GM19328 (cell line): ENCODE measurements around the gene TPM3.
"Not testable (repeated sequence)": the region's sequence is repeated elsewhere in the genome, so short reads cannot be mapped to it uniquely, and the experiment has no call there.

Experiments
- ATAC-seq: cut with Tn5 transposase; IDR thresholded peaks from one replicate; pipeline ENCODE4 v1.9.1; 2021; ENCODE audit warnings: mild to moderate bottlenecking, moderate library complexity; ENCODE audit not compliant: unreplicated experiment

The TPM3 gene

DNA sequence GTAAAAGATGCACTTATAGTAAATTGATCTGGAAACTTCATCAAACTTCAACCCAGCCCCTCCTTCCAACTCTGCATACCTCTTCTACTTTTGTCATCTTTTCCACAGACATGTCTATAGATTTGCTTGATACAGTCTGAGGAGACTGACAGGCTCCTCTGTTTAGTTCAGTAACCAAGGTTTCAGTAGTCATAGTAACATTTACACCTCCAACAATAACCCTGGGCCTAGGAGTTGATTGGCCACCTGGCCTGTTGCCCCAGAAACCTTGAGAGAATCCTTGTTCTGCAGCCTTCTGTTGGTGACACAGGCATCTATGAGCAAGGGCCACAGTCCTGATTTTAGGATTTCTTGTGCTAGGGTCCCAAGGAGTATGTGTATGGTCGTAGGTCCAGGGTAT is 14.3 kb upstream of the TPM3 start, which contains the start of gene CFAP141:
Gene CFAP141, minus strand, starts transcription at position 138 of the 400 bp plus-strand sequence. Its CDS starts 26 bp downstream, at position 112.
- no peak for ATAC-seq

DNA sequence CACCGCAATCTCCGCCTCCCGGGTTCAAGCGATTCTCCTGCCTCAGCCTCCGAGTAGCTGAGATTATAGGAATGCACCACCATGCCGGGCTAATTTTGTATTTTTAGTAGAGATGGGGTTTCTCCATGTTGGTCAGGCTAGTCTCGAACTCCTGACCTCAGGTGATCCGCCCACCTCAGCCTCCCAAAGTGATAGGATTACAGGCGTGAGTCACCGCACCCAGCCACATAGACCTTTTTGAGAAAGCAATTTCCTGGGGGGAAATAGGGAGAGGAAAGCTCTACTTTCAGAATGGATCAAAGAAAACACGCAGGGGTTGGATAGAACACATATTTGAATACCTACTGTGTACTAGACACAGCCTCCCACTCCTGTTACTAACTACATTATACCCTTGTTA is 13.9 kb upstream of the TPM3 start:
- ATAC-seq: not testable (repeated sequence)

DNA sequence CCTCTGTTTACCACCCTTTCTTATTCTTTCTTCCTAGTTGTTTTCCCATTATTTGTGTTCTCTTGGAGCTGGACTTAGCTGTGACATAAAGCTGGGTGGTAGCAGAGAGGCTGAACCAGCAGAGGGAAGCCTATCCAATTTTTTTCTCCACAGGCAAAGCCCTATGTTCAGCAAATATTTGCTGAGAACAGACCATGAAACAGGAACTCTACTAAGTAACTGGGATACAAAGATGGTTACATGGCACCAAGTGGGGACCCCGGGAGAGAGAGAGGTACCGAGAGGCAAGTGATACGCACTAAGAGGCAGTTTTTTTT is 7.6 kb upstream of the TPM3 start:
- ATAC-seq: no peak

DNA sequence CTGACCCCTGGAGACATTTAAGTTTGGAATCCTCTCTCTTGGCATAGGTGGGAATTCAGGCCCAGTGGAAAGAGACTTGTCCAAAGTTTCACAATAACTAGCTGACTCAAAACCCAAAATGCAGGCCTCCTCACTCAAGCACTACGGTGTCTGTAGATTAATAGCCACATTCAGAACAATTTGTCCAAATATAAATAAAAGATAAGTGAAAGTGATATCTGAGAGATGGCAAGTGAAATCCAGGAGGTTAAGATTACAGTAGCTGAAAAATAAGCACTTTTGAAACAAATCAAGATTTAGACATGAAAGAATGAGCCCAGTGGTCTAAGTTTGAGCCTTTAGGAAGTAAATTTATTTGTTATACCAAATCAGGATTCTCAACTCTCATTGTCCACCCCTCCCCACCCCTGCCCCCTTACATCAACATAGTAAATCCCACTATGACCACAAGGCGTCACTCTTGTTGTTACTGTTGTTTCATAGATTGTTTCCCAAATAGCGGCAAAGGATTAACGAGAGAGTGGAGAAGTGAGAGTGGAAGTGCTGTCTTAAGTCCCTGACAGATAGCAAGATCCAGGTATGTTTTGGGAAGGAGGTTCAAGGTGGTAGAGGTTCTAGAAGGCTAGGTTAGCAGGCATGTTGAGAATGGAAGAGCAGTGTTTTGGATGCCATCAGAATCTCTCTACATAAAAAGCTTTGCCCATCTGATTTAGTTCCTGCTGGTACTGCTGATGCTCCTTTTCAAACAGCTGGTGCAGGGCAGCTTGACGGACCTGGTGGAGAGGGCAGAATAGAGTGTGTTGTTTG is 7.1 kb upstream of the TPM3 start:
- no peak for ATAC-seq

DNA sequence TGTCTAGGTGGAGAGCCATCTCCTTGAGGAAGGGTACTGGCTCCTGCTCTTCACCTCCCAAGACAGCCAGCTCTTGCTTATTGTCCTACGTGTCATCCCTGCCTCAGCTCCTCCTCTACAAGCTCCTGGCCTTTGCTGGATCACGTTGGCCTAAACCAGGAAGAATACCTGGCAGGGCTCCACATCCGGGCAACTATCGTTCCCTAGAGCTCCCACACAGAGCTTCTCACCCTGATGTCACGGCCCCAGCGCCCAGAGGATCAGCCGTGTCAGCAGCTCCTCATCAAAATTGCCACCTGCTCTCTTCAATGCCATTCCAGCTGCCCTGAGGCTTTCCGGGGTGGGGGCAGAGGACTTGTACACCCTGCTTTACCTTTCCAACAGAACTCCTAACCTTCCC is 1.9 kb upstream of the TPM3 start:
- ATAC-seq: no peak

DNA sequence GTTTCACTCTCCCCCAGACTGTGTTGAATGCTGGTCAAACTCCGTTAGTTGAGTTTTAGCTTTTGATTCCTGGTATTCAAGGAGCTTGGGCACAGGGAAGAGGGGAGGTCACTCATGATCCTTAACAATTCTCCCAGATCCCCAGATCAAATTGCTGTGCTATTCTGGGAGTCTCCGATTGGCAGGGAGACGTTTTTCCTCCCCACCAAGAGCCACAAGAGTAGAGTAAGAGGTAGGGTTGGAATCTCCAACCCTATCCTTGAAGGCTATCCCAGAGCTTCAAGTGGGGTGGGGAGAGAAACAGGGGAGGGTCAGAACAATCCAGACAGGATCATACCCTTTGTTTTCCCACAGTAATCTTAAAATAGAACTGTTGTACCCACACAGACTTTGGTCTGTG is 576 bp upstream of the TPM3 start:
- no peak for ATAC-seq

DNA sequence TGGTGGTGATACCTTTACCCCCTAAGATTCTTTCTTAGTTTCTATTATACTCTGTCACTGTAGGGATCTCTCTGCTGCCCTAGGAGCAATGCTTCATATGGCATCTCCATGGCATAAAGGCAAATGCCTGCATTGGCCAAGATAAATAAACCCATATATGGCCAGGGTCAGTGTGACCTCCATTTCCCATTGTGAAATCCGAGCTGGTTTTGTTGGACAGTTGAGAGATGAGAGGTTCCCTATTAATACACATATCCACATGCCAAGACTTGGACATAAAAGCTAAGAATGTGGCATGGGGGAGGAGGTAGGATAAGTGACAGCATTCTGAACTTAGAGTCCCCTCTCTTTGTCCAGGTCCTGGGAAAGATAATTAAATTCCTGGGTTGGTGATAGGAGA is 1.4 kb downstream of the TPM3 start:
- ATAC-seq: no peak

DNA sequence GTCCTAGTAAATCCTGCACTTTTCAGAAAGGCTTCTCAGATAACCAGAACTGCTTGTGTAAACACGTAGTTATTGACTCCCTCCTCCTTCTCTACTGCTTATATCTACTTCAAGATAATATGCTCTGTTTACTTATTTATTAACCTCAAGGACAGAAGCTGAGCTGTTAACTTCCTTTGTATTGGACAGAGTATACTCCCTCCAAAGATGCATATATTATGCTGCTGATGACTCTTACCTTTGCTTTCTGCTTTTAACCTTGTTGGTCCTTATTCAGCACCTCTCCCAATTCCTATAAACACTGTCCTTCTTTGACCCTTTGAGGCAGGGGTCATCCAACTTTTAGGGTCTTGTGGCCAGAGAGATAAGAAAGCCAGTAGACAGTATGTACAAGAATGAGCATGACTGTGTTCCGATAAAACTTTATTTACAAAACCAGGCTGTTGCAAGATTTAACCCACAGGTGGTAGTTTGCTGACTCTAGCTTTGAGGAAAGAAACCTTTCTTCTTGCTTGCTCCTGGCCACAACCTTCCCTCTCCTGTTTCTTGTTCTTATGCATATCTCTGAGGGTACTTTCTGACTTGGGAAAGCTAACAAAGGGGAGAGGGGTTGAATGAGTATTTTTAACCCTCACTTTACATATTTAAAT is 4.9 kb downstream of the TPM3 start:
- ATAC-seq: no peak

DNA sequence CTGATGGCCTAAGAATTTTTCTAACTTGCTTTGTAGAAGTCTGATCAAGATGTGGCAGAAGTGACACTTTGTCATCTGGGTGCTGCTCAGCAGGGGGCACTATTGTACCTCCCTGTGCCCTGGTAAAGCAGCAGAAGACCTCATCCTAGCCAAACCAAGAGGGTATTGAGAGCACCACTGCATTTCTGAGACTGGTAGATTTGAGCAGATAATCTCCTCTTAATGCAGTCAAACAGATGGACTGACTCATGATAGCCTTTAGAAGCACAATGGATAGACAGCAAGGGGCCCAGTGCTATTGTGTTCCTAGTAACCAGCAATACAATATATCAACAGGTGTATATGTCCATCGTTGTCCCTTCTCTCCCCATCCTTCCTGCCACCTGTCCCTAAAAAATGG is 5.7 kb downstream of the TPM3 start:
- no peak for ATAC-seq

DNA sequence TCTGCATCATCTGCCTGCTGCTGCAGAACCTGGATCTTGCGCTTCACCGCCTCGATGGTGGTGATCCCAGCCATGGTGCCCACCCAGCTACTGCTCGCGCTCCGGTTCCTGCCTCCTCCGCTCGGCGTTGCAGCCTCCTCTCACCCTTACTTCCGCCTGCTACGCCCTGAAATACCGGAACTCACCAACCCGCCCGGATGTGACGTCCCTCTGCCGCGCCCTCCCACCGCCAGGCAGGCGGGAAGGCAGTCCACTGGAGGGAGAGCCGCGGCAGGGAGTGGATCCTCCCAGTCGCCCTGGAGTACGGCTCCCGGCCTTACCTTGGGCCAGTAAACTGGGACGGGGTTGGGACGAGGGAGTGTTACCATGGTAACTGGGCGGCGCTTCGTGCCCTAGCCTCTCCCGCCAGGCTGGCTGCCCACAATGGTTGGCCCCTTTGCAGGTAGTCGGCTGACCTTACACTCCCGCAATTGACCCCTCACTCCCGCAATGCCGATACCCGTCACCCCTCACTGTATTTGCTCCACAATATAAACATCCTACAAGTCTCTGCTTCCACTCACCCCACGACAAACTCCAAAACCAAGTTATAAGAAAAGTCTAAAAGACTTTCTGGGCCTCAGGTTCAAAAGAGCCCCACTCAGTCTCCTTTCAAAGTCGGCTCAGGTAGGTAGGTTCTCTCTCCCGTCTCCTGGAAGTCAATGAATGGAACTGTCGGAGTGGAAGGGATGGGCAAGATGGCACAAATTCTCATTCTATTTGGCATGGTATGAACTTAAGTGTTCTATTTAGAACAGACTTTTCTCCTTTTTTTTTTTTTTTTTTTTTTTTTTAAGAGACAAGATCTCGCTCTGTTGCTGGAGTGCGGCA is 8.6 kb downstream of the TPM3 start:
- peak; percentile 52 for ATAC-seq

DNA sequence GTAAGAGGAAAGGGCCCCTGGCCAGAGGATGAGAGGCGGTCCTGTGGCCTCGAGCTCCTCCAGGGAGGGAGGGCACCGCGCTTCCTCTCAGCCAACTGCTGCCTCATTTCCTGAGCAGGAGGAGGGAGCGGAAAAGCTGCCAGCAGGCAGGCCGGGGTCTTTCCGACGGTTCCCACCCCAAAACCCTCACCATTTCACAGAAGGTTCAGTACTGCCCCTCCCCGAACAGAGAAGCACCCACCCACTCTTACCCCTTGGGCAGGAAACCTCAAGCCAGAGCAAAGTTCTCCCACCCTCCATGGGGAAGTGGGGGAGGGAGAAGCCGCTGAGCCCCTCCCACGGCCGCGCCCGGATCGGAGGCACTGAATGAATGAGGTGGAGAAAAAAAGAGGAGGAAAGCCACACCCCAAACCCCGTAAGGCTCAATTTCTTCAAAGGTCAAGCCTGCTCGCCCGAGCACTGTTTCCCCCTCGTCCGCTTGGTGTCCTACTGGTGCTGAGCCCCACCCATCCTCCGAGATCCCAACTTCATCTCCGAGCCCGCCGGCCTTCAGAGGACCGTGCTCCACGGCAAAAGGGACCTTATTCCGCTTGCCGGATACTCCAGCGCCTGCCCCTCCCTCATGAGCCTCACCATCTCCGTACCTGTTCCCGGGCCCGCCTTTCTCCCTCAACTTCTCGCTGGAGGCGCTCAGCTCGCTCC is 9.4 kb downstream of the TPM3 start:
- peak; percentile 62 for ATAC-seq

DNA sequence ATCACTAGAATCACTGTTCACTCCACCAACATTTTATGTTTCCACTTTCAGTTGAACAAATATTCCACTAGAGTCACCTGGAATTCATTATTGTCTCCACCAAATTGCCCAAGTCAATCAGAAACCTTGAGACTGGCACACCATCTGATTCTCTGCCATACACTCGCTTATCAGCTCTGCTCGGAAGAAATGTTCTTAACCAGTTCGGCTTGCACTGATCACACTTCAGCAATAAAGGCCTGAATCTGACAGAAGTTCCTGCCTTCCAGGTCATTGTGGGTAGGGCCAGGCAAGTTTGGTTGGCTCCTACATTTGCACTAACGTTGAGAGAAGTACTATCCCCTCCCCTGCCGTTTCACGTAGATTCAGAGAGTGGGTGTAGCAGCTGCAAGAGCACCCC is 10.0 kb downstream of the TPM3 start:
- ATAC-seq: no peak

DNA sequence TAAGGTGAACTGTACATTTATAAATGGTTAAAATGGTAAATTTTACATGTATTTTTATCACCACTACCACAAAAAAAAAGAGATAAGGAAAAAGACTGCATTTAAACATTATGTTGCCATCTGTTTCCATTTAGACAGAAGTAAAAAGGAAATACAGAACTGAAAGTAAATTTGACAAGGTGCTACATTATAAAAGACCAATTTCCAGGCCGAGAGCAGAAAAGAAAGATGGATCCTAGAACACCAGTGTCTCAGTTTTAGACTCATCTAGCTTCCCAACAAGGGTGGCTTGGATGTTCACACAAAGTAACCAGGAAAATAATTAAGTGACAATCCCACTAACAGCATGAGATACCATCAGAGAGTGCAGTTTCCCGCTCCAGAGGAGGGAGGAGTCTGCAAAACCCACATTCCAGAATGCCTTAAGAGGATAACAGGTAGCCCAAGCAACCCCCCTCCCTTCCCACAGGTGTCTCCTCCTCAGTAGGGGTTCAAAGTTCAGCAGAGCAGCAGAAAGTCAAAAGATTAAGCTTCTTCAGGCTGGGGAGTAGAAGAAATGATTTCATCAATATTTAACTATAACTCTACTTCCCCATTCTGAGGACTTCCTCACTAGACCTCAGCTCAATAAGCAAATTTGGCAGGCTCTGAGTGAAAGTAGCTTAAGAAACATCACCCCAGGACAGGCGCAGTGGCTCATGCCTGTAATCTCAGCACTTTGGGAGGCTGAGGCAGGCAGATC is 11.8 kb downstream of the TPM3 start:
- ATAC-seq: no peak

DNA sequence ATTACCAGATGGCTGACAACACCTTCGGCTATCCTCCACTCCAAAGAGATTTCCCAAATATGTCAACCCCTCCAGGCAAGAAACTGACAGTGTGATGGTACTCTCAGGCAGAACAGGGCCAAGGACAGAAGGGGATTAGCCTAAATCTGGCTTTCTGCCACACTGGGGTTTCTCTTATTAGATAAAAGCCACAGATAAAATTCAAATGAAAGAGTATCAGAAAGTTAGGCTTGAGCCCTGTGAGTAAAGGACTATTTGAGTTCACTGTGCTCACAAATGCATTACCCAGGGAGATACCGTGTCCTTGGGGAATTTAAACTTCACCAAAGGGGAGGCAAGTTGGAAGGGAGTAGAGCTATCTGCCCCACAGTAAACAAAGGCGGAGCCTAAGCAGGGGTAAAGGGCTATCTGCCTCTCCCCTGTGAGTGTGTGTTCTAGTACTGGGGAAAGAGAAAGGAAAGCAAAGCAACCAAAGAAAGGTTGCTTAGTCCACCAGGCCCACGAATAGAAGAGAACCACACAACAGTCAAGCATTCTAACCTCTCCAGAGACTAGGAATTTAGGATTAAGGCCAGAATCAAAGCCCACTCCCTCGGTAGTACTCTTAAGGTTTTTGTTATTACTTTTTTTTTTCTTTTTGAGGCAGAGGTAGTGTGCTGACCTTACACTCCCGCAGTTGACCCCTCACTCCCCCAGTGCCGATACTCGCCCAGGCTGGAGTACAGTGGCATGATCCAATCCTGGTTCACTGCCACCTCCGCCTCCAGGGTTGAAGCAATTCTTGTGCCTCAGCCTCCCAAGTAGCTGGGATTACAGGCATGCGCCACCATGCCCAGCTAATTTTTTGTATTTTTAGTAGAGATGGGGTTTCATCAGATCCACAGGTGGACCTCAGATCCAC is 12.7 kb downstream of the TPM3 start:
- ATAC-seq: no peak

DNA sequence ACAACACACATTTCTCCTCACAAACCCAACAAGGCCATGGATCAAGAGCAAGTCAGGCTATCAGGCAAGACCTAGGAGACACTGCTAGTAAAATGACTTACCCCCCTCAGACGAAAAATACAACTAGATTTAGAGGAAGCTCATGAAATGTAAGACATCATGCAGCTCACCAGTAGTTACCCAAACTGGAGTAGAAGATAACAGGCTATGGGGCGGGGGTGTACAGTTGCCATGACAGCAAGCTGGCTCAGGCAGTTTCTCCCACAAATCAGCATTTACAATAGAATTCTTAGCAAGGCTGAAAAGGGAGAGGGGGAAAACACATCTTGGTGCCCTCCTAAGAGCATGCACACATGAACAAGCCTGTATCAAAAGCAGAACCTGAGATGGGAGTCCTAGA is 13.9 kb downstream of the TPM3 start:
- no peak for ATAC-seq

DNA sequence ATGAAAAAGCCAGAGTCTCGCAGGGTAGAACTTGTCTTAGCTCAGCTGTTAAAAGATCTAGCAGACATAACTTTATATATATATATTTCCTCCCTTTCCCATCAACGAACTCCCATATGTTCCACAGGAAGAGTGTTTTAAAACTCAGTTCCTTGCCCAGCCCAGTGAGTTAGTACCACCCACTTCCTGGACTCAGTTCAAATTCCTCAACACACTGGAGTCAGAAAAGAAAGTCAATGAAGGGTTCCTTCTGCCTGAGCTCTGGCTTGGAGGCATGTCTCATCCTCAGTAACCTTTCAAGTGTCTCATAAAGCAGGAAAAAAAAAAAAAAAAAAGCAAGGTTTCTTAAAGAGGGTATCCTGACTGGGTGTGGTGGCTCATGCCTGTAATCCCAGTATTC is 15.6 kb downstream of the TPM3 start:
- ATAC-seq: no peak

DNA sequence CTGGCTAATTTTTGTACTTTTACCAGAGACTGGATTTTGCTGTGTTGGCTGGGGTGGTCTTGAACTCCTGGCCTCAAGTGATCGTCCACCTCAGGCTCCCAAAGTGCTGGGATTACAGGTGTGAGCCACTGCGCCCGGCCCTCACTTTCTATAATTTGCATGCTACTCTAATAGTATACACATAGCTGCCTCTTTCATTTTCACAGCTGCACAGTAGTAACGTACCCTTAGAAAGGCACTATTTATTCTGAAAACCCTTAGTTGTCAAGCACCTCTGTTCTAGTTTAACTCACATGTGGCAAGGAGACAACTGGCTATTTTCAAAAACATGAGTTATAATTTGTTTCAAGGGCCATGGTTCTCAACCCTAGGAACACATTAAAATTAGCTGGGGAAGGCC is 17.2 kb downstream of the TPM3 start:
- ATAC-seq: no peak

DNA sequence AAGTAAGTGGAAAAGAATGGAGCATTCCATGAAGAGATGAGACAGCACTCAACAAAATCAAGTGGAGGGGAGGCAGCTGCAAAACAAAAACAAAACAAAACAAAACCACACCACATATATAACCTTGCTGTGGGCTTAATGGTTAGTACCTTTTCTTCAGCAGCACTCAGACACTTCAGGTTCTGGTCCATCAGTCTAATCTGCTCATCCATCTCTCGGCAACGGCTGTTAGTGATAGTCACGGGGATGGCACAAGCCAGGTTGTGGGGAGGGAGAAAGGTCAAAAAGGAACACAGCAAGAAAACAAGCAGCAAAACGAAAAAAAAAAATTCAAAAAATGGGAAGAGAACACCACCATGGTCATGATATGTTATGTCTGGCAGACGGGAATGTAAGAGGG is 20.0 kb downstream of the TPM3 start:
- no peak for ATAC-seq

DNA sequence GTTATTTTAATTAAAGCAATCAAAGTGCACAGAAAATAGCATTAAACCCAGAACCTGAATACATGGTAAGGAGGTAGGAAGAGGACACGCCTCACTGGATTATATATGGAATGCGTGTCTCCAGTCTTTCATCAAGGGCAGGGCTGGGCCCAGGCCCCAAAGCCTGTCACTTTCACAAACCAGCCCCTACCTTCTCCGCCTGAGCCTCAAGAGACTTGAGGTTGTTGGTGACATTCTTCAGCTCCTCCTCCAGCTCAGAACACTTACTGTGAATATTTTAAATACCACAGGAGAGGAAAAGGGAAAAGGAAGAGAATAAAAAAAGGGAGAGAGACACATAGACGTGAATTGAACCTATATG is 20.7 kb downstream of the TPM3 start:
- ATAC-seq: no peak
